ENCODE measurements around the gene CACNA1G.

Gene CACNA1G

GRCh38 chr17:50549256-50549941 is 11.1 kb upstream of the CACNA1G start:
- no peak for DNase-seq

GRCh38 chr17:50549969-50550368 is 10.5 kb upstream of the CACNA1G start:
- DNase-seq: no peak

GRCh38 chr17:50550661-50551432 is 9.7 kb upstream of the CACNA1G start:
- no peak for DNase-seq

- DNase-seq: no peak
Observed at GRCh38 chr17:50551433-50551815, 9.1 kb upstream of the CACNA1G start.

- no peak for DNase-seq
Observed at GRCh38 chr17:50551884-50552283, 8.6 kb upstream of the CACNA1G start.

GRCh38 chr17:50554201-50554600 is 6.3 kb upstream of the CACNA1G start:
- DNase-seq: no peak

GRCh38 chr17:50556803-50557202 is 3.7 kb upstream of the CACNA1G start:
- no peak for DNase-seq

- no peak for DNase-seq
Observed at GRCh38 chr17:50557630-50558029, 2.9 kb upstream of the CACNA1G start.

GRCh38 chr17:50558091-50558490 is 2.4 kb upstream of the CACNA1G start:
- no peak for DNase-seq

GRCh38 chr17:50558581-50558940 is 2.0 kb upstream of the CACNA1G start:
- no peak for DNase-seq

- no peak for DNase-seq
Observed at GRCh38 chr17:50558941-50559614, 1.4 kb upstream of the CACNA1G start.

- peak; percentile 36 for DNase-seq
Observed at GRCh38 chr17:50559674-50560184, 786 bp upstream of the CACNA1G start.

- no peak for DNase-seq
Observed at GRCh38 chr17:50560931-50561745, 623 bp downstream of the CACNA1G start.

- DNase-seq: no peak
Observed at GRCh38 chr17:50561746-50562141, 1.2 kb downstream of the CACNA1G start.

GRCh38 chr17:50562242-50563091 is 2.0 kb downstream of the CACNA1G start:
- DNase-seq: no peak

GRCh38 chr17:50563092-50563511 is 2.6 kb downstream of the CACNA1G start:
- DNase-seq: no peak

- no peak for DNase-seq
Observed at GRCh38 chr17:50564916-50565315, 4.4 kb downstream of the CACNA1G start.

- DNase-seq: no peak
Observed at GRCh38 chr17:50565402-50566350, 5.2 kb downstream of the CACNA1G start.

- no peak for DNase-seq
Observed at GRCh38 chr17:50566886-50567285, 6.4 kb downstream of the CACNA1G start.

- no peak for DNase-seq
Observed at GRCh38 chr17:50568659-50569058, 8.1 kb downstream of the CACNA1G start.

- DNase-seq: no peak
Observed at GRCh38 chr17:50569592-50569991, 9.1 kb downstream of the CACNA1G start.

Measured in activated CD4-positive, alpha-beta T cell treated with anti-CD3 and anti-CD28 coated beads, Interleukin-10, Interleukin-2, amounts not matched to agents 100 ng/mL and 50 ng/mL, durations not matched to agents 16 hours and 8 hours (primary cell).